NCI-H1105 (cell line): Measurements from ENCODE around the gene SYNPO.

ENCODE experiments used
- DNase-seq: peaks from one replicate; lab custom pipeline; 2025; lab: John Stamatoyannopoulos, UW

The SYNPO gene

GRCh38 chr5:150694612-150695011, 54.2 kb downstream of the SYNPO start:
- DNase-seq, result no peak

GRCh38 chr5:150700246-150700593, 59.8 kb downstream of the SYNPO start:
- no peak for DNase-seq

DNA sequence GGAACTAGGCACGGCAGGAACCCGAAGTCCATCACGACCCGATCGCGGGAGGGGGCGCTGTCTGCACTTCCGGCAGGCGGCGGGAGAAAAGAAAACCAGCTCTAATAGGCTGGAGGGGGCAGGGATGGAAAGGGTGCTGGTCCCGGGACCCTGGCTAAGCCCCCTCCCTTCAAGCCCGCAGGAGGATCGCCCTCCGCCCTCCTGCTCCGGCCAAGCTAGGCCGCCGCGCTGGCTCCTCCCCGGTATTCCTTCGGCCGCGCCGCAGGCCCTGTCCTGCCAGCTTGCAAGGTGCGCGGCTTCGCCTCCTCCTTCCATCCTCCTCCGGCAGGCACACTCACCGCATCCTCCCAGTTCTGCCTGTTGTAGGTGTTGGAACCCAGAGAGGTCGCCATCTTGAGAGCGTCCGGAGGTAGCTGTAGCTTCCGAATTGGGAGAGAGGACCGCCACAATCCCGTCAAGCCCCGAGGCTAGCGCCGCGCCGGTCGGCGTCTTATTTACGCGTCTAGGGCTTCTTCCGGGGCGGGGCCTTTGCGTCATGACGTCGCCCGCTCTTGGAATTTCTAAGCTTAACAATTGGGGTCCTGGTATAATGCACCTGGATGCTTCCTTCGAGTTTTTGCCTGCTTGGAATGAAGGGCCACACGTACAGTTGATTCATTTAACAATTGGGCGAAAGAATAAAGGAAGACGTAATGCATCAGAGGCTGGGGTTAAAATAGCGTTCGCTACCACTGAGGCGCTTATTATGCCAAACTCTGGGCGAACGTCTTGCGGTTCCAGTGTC, 60.3 kb downstream of the SYNPO start, which contains the start of gene RBM22:
TSS of gene RBM22 (minus strand) at position 469 of the 784 bp plus-strand sequence. CDS start at position 392, 77 bp downstream.
- DNase-seq, result peak; percentile 75

GRCh38 chr5:150703762-150704161, 63.3 kb downstream of the SYNPO start:
- DNase-seq, result no peak

DNA sequence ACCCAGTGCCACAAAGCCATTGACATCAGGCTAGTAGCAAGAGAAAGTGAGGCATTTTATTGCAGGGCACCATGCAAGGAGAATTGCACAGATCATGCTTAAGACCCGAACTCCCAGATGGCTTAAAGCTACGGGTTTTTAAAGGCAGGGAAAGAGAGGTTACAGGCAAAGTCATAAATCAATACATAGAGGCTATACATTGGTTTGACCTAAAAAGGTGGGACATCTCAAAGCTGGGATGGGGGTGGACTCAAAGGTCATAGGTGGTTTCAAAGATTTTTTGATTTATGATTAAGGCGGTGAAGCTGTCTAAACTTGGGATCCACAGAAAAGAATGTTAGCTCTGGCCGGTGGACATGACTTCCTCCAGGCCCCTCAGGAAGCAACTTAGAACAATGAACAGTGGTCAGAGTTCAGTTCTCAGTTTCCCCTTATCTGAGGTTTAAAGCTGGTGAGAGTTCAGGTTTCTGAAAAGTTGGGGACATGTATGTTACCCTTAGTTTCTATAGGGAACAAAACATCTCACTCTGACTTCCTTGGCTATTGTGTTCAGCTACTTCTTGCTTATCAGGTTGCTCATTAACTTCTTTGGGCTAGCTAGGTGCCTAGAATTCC, 66.4 kb downstream of the SYNPO start:
- no peak for DNase-seq
